Measurements from ENCODE around the gene MAMLD1.

MAMLD1 gene

DNA sequence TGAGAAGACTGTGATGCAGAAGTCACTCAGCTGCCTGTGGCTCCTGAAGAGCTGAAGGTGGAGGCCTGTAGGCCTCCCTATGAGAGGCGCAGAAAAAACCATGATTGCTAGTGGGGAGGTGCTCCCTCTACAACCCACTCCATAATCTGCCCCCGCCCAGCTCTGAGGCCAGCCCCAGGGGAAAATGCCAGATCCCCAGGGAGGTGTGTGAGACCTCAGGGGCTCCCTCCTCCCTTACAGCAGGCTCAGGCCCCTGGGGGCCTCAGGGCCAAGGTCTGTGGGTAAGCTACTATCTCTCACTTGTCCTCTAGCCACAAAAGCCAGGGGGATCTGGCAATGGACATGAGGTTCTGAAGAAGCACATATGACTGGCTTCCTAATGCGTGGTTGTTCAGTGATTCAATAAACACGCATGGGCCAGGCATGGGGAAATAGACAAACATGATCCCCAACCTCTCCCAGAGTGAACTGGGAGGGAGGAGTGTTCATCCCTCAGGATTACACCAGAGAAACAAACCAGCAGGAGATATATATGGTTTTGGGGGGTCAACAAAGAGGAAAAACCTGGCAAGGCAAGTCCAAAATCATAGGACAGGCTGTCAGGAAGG lies 154.3 kb downstream of the MAMLD1 start:
- TF ChIP-seq, protein P1, sequence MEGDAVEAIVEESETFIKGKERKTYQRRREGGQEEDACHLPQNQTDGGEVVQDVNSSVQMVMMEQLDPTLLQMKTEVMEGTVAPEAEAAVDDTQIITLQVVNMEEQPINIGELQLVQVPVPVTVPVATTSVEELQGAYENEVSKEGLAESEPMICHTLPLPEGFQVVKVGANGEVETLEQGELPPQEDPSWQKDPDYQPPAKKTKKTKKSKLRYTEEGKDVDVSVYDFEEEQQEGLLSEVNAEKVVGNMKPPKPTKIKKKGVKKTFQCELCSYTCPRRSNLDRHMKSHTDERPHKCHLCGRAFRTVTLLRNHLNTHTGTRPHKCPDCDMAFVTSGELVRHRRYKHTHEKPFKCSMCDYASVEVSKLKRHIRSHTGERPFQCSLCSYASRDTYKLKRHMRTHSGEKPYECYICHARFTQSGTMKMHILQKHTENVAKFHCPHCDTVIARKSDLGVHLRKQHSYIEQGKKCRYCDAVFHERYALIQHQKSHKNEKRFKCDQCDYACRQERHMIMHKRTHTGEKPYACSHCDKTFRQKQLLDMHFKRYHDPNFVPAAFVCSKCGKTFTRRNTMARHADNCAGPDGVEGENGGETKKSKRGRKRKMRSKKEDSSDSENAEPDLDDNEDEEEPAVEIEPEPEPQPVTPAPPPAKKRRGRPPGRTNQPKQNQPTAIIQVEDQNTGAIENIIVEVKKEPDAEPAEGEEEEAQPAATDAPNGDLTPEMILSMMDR (IDR thresholded peaks at IDR 0.05; ENCODE audit: low read depth, low read length), result no peak
- in situ Hi-C loops (cut with HindIII; ENCODE audit: low sequenced_read_pairs), result no loop called here
- H3K4me3 ChIP-seq (ENCODE audit: low read depth, low read length), result no peak overlapping the region
- no peak for DNase-seq (ENCODE audit: low read depth, low spot score)

- TF ChIP-seq, protein P1 (IDR thresholded peaks at IDR 0.05; ENCODE audit: low read depth, low read length), result no peak
These were observed 159.4 kb downstream of the MAMLD1 start for GRCh38 chrX:150522494-150522893.

DNA sequence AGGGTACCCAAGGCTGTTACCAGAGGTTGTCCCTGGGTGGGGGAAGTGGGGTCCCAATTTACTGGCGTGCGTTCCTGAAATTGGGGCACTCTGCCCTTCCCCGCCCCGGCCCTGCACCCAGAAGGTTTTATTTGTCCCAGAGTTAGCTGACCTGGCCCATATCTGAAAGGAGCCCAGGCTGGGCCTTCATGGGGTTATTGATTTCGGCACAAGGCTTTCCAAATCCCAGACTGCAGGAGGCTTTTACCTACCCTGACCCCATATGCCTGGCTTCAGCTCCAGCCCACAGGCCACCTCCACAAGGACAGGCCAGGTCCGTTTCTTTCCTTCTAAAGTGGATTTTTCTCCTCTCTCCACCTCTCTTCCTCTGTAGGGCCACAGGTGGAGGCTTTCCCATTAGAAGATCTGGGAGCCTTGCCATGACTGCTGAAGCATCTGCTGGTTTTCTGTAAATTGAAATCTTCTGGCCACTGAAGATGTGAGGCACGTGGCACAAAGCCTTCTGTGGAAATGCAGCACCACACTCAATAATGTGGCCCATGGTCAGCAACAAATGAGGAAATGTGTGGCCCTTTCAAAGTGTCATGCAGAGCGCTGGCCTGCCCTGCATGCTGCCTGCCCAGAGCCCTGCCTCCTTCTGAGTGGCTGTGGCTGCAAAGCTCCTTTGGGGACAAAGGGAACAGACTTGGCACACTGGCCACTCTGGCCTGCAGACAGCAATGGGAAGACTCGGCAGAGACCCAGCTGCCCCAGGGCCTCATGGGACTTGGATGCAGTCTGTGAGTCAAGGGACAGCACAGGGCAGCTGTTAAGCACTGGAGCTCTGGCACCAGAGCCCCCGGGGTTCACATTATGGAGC lies 162.2 kb downstream of the MAMLD1 start:
- H3K4me3 ChIP-seq (ENCODE audit: low read depth, low read length), result no peak overlapping the region
- DNase-seq (ENCODE audit: low read depth, low spot score), result no peak
- in situ Hi-C loops (cut with HindIII; ENCODE audit: low sequenced_read_pairs), result no loop called here
- TF ChIP-seq, protein P1 (IDR thresholded peaks at IDR 0.05; ENCODE audit: low read depth, low read length), result no peak

More at GRCh38 chrX:150522494-150522893, 159.4 kb downstream of the MAMLD1 start:
- DNase-seq (ENCODE audit: low read depth, low spot score), result no peak
- no peak overlapping the region for H3K4me3 ChIP-seq (ENCODE audit: low read depth, low read length)
- in situ Hi-C loops (cut with HindIII; ENCODE audit: low sequenced_read_pairs), result no loop called here

- in situ Hi-C loops (cut with HindIII; ENCODE audit: low sequenced_read_pairs), result no loop called here
- no peak for DNase-seq (ENCODE audit: low read depth, low spot score)
- no peak overlapping the region for H3K4me3 ChIP-seq (ENCODE audit: low read depth, low read length)
- TF ChIP-seq, protein P1 (IDR thresholded peaks at IDR 0.05; ENCODE audit: low read depth, low read length), result no peak
These were observed 163.6 kb downstream of the MAMLD1 start for GRCh38 chrX:150526692-150527091.

GRCh38 chrX:150527108-150527507 lies 164.0 kb downstream of the MAMLD1 start:
- no peak for DNase-seq (ENCODE audit: low read depth, low spot score)
- TF ChIP-seq, protein P1 (IDR thresholded peaks at IDR 0.05; ENCODE audit: low read depth, low read length), result no peak
- H3K4me3 ChIP-seq (ENCODE audit: low read depth, low read length), result no peak overlapping the region
- in situ Hi-C loops (cut with HindIII; ENCODE audit: low sequenced_read_pairs), result no loop called here

- no peak overlapping the region for H3K4me3 ChIP-seq (ENCODE audit: low read depth, low read length)
- TF ChIP-seq, protein P1 (IDR thresholded peaks at IDR 0.05; ENCODE audit: low read depth, low read length), result no peak
- no peak for DNase-seq (ENCODE audit: low read depth, low spot score)
- in situ Hi-C loops (cut with HindIII; ENCODE audit: low sequenced_read_pairs), result no loop called here
These were observed 166.5 kb downstream of the MAMLD1 start for GRCh38 chrX:150529587-150529986.
